HEK293T (cell line): ENCODE data around the gene KIRREL1.

Experiments
- BHLHE40 ChIP-seq: fragments of 450-650 bp; IDR thresholded peaks from 2 replicates; pipeline ENCODE4 v1.6.1; 2016; ENCODE audit warnings: mild to moderate bottlenecking, moderate library complexity, borderline replicate concordance
- FOXK2 ChIP-seq: fragments of 450-650 bp; IDR thresholded peaks from 2 replicates; pipeline ENCODE4 v1.6.1; 2016; ENCODE audit warnings: mild to moderate bottlenecking
- SP1 ChIP-seq: fragments of 450-650 bp; IDR thresholded peaks from 2 replicates; pipeline ENCODE4 v1.6.1; 2017
- ZNF384 ChIP-seq: fragments of 450-650 bp; IDR thresholded peaks from 2 replicates; pipeline ENCODE4 v1.6.1; 2016

- TF ChIP-seq FOXK2 (no peak), SP1 (no peak), ZNF384 (no peak), BHLHE40 (no peak)
Observed at GRCh38 chr1:158025576-158026230, 32.3 kb downstream of the KIRREL1 start.
